ENCODE measurements around the gene PTPN13. TPM values are rescaled to one million over a fixed set of nuclear protein-coding genes. Genes with fewer than 3 reads are reported as not detected.
A peak's percentile ranks its signal among the peaks of the same experiment; 100 is the strongest.

The PTPN13 gene
- total RNA-seq, 1 donor from 2014 or later: 2.2 TPM

DNA sequence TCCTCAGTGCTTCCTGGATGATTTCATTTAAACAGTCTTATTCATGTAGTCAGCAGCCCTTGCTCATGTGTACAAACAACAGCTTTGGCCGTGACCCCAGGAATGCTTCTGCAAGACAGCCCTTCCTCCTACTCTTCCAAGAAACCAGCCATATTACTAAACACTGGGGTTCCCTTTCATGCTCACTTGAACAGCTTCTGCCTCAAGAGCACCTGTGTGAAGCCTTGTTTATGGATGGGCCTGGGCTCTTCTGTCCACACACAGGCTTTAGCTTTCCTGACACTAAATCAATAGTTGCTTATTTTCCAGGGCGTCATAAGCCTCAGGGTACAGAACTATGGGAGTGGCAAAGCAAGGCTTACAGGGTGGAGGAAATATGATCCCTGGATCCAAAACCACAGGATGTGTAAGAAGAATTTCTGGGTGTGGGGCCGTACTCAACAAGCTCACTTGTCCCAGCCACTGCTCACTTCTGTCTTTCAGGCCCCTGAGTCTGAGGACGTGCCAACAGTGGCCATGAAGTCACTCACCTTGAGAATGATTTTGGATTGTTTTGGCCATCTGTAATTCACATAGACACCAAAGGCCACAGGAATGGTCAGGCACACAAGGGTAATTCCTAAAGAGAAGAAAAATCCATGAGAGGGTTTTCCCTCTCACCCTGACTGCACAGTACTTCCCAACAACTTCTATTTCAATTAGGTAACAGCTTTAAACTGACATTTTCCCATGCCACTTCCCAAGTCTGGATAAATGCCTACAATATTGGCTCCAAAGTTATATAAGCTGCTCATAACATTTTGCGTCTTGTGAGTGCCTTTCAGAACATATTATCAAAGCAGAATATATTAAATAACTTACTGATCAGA lies 237.4 kb downstream of the PTPN13 start:
- DNase-seq: no peak

DNA sequence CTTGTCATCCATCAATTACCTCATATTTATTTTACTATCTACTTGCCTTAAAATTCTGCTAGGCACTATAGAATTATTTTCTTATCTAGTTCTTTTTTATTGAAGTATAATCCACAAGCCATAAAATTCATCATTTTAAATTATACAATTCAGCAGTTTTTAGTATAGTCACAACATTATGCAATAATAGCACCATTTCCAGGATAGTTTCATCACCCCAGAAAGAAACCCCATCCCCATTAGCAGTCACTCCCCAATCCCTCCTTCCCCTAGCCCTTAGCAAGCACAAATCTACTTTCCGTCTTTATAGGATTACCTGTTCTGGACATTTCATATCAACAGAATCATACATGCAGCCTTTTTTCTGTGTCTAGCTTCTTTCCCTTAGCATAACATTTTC lies 239.5 kb downstream of the PTPN13 start:
- DNase-seq: no peak

DNA sequence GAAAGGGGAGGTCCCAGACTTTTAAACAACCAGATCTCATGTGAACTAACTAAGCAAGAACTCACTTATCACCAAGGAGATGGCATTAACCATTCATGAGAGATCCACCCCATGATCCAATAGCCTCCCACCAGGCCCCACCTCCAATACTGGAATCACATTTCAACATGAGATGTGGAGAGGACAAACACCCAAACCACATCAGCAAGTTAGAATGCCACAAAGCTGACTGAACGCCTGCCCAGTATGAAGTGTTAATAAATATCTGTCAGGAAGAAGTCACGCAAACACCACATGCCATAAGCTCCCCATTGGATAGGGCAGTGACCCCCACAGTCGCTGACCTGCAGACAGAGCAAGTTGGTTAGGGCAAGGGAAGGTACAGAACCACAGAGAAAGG lies 240.8 kb downstream of the PTPN13 start:
- DNase-seq: no peak

DNA sequence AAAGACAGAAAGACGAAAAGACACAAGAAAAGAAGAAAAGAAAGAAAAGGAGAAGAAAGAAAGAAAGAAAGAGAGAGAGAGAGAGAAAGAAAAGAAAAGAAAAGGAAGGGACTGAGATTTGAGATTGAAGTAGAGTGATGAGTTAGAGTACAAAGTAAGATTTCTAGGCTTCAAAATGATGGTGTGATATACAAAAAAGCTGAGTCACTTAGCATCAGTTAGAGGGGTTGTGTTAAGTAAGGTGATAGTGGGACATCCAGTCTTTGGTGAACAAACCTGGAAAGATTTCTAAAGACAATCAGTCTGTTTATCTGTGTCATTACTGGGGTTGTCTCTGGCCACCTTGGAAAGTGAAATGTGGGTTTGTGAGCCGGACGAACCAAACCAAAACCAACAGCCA lies 241.6 kb downstream of the PTPN13 start:
- DNase-seq: no peak

DNA sequence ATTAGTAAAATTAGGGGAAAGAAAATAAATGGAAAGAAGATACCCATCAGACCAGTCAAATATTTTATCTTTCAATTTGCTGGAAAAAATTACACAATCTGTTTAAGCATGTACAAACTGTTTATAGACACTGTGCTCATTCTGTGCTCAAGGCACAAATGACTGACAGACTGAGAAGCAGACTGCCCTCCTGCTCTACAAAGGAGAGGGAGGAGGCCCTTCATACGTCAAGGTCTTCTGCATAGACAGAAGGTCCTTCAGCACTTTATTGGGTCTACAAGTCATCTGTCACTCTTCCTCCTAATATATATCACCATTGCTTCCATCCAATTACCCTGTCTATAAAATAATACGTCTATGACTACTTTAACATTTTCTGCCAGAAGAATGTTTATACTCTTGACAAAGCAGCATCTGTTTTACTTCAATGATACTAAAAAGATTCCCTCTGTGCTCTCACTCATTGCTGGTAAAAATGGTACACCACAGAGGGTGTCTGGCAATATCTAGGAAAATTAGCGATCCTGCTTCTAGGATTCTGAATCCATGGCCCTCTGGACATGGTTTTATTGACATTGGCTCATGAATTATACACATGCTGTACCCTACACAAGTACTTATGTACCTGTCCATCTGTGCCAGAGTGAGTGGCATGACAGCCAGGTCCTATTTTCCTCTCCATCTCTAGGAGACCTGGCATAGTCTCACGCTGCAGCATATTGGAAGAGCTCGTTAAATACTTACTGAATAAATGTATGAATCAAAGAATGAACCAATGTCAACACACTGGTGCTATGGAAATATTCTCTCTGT lies 243.8 kb downstream of the PTPN13 start:
- no peak for DNase-seq

DNA sequence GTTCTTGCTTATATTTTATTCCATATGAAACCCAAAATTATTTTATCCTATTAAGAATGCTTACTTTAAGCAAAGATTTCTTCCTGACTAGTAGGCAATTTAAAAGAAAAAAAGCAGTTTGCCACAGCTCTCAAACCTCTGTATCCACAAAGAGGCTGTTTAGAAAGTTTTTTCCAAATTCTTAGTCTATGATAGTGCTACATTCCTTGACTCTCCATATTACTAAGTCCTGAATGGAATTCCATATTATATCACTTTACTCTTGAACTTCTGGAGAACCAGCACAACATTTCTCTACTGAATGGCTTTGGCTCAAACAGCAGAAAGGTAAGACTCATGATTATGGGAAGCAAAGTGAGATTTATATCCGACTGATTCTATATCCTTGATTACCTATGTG lies 246.7 kb downstream of the PTPN13 start:
- DNase-seq: no peak

DNA sequence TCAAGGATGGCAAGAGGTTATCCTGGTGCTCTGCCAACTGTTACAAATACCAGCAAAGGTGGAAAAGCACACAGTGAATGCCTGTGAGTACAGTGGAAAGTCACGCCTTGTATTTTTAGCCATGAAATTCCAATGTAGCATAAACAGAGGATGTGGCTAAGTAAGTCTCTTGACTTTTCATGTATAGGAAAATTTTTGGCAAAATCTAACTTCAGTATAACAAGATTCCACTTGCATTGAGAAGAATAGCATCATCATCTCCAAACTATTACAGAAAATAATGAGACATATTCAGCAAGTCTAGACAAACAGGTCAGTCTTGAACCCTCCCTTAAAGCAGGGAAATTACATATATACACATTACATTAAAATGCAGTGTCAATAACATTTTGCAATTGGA lies 247.2 kb downstream of the PTPN13 start:
- DNase-seq: no peak

DNA sequence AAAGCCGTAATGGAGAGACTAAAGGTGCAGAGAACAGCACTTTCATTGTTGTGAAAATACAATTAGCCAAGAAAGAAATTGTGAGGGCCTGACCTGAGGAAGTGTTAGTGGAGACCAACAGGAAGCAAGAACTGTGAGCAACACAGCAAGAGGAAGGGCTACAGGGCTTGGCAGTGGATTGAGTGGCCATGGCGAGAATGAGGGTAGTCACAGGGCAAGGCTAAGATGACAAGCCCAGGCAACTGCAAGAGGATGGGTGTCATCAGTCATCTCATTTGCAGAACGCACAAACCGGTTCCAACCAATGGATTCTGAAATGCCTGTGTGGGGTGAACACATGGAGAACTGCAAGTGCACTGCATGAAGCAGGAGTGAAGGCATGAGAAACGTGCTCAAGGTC lies 251.5 kb downstream of the PTPN13 start:
- DNase-seq: peak; percentile 69

DNA sequence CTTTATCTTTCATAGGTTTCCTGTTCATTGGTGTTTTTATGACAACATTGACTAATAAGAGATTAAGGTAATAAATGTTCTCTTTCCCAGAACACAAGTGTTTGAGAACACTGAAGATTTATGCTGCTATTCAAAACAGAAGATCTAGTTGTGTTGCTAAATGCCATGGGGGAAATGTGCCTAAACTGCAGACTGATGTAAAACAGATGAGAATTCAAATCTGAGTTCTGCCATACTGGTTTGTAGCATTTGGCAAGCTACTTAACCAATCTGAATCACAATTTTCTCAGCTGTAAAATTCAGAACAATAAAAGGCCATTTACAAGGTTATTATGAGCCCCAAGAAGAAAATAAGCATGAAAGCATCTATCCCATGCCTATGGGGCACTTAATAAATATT lies 252.8 kb downstream of the PTPN13 start:
- no peak for DNase-seq

DNA sequence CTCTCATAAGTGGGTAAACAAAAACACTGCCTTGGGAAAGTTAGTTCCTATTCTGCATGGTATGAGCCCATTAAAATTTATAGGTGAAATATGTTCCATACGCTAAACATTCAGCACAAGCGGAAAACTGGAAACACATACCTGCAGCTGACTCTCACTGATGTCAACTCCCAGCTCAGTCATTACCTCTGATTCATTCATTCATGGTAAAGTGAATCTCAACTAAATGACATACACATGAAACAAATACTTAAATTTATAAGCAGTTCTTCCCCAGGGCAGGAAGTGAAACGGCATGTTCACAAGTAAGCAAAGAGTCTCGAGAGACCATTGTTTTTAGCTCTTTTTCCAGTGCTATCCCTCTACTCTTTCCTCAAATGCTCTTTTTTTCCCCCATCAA lies 253.5 kb downstream of the PTPN13 start:
- DNase-seq: no peak

DNA sequence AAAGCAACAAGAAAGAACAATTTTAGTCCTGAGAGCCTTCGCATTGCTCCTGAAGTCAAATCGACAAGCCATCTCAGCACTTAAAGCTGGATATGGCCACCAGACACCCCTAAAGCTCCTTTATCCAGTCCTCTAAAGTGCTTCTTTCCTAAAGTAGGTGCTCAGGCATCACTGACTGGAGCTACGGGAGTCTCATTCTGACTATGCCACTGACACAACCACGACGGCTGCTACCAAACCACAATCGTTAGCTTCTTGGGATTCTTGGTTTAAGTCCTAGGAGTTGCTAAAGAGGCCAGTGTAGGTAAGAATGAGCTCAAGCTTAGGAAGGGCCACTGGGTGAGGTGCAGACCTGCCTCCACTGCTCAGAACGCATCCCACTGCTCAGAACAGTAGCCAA lies 254.0 kb downstream of the PTPN13 start:
- DNase-seq: no peak

DNA sequence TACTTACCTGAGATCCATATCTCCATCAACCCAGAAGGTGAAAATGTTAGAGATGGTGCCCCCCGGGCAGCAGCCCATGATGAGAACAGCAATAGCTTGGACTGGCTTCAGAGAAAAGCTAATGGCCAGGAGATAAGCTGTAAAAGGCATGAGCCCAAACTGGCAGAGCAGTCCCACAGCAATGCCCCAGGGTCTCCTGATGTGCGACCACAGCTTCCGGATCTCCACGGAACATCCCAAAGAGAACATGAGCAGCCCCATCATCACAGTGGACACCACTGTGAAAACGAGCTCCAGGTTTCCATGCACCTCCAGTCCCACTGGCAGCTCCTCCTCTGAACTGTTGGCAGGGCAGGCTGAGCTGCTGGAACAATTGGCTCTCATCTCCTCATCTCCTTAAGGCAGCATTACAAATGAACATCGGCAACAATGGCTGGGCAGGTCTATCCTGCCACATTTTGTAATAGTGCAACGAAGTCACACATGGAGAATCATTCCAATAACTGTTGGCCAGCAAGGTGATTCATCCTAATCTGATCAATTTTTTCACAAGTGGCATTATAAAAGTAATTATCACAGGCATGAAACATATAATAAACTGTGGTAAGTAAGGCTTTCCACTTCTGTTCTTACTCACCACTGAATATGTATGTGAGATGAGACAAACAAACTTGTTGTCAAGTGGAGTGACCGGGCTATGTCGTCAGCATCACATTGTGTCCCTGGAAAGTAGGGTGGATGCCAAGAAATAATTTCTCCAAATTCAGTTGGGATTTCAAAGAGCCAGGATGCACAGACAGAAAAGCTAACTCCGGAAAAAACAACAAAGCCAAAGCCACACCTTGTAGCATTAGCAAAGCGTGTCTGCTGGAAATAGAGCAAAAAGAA lies 254.9 kb downstream of the PTPN13 start, which contains the start of gene SLC10A6:
Gene SLC10A6, minus strand, starts transcription at position 653 of the 888 bp plus-strand sequence. Its CDS starts 269 bp downstream, at position 384.
- DNase-seq: peak; percentile 12

DNA sequence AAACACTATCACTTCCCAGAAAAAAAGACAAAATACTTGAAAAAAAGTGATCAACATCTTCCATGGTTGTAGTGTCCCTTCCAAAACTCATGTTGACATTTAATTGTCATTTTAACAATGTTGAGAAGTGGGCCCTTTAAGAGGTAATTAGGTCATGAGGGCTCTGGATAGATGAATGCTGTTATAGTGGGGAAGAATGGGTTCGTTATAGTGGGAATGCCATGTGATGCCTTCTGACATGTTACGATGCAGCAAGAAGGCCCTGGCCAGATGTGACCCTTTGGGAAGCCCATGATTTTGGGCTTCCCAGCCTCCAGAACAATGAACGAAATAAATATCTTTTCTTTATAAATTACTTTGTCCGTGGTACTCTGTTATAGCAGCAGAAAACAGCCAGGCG lies 259.1 kb downstream of the PTPN13 start:
- DNase-seq: no peak

DNA sequence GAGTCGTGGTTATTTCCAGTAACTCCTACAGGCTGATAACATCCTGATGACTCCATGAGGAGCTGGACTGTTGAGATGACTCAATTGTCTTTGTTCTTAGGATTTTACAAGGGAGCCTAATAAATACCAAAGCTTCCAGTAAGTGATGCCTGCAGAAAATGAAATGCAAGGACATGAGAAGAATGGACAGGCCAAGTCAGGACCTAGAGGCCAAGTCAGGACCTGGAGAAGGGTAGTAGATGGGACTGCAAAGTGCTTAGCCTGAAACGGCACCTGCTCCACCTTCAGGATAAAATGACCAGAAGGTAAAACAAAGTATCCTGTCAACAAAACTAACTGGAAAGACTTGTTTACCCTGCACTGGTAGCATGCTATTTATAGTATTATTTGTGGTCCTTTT lies 261.5 kb downstream of the PTPN13 start:
- DNase-seq: no peak

DNA sequence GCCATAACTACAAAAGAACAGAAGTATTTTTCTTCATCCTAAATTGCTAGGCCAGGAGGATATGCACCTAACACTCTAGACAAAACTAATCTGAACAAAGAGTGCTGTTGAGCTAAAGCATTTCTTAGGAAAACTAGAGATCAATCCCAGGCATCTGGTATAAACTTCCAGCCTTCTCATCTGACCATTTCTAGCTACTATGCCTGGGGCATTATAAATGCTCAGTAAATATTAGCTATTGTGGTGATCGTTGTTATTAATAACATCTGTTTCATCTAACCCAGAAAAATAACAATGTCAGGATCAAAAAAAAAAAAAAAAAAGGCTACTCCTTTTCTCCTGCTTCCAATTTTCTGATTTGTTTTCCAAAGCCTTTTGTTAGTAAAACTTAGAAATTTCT lies 262.8 kb downstream of the PTPN13 start:
- no peak for DNase-seq

DNA sequence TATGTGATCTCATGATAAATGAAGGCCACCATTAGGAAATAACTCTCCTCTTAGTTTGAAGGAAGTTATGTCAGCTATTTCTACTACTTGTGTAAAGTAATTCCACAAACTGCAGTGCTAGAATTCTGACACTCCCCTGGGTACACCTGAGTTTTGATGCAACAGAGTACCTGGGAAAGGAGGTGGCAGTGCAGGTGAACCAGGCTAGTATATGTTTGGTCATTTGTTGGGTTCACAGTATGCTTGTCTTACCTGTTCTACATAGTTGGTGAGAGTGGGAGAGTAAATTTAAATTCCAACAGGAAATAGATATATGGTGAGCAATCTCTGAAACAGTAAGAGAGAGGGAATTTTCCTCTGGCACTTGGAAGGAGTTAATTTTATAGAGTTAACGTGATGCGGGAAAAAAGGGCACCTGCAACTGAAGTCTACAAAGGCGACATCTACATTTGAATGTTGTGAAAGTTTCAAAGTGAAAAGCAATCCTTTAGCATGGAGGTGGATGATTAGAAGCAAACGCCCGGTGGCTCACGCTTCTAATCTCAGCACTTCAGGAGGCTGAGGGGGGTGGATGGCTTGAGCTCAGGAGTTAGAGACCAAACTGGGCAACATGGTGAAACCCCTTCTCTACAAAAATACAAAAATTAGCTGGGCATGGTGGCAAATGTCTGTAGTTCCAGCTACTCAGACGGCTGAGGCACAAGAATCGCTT lies 263.4 kb downstream of the PTPN13 start:
- DNase-seq: no peak

Other genes with a start within 250 kb of the PTPN13 start
- gene MAPK10, start 234.3 kb upstream of the PTPN13 start, total RNA-seq: 0.17 and 0.23 TPM in 2 replicates